Lung microvascular endothelial cell (primary cell): ENCODE results near the gene SOX2. TPM values are rescaled to one million over a fixed set of nuclear protein-coding genes. Genes with fewer than 3 reads are reported as not detected.
"Not testable (repeated sequence)": the region's sequence is repeated elsewhere in the genome, so short reads cannot be mapped to it uniquely, and the experiment has no call there.

ENCODE experiments used
- DNase-seq, 2 donors: peaks; one replicate each; pipeline versions ENCODE4 v3.0.0 to v3.0.0-alpha.2; 2010; ENCODE audit warnings: low read depth in 2 of 2
- total RNA-seq: library from RNA; depleted of rRNA; stranded (reverse); fragments of >200 nt; gene quantifications from 2 replicates; pipeline ENCODE4 v1.2.1, GENCODE V29; 2014

The SOX2 gene
- total RNA-seq, 1 donor from 2014 or later: under 0.01 TPM

DNA sequence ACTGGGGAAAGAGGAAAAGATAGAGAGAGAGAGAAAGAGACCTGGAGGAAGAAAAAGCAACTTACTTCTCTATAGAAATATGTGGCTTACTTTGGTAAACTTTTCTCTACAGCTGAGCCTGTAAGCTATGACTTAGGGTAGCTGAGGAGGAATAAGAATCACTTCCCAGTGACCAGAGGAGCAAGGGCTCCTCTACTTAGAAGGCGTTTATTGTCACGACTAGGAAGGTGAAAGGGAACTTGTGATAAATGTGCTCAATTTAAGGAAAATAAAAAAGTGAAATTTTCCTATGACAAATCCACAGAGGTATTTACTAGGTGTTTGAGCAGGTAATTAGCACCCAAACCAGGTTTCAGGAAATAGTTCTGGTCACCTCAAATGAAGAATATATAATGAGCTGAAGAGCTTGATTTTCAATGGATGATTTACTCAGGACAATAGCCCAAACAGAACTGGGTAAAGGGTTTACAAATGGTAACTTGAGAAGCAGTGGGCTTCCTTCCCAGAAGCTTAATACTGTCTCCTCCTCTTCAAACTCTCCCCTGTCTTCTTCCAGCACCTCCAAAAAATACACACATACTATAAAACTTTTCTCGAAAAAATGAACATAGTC lies 46.1 kb downstream of the SOX2 start:
- DNase-seq: no peak

GRCh38 chr3:181761906-181762305 lies 50.2 kb downstream of the SOX2 start:
- DNase-seq: no peak

GRCh38 chr3:181764033-181764432 lies 52.3 kb downstream of the SOX2 start:
- not testable (repeated sequence) for DNase-seq
